Measurements from ENCODE around the gene PLA2G5.

GRCh38 chr1:20057886-20058420 is 12.0 kb upstream of the PLA2G5 start:
- TF ChIP-seq CTCF (IDR thresholded peaks at IDR 0.05; ENCODE audit: low read depth, low read length) (no peak), EZH2phosphoT487 (IDR thresholded peaks at IDR 0.05; ENCODE audit: low read depth) (no peak)
